ENCODE measurements around the gene PIK3CB. TPM values are rescaled to one million over a fixed set of nuclear protein-coding genes. Genes with fewer than 3 reads are reported as not detected.

The PIK3CB gene
- polyA plus RNA-seq, 3 donors = 14.1 to 33.6 (median 20.4) TPM

- intact Hi-C loops (cut with micrococcal nuclease) = no loop called here
- Histone ChIP-seq H3K36me3 (replicated peaks in 1 of 2; ENCODE audit: control insufficient read depth in 1 of 2, insufficient read depth in 2 of 2, low read length in 2 of 2) (no peaks in the 10 kb centered on the region), H2AFZ (ENCODE audit: insufficient read depth, low read depth, low read length, poor library complexity, severe bottlenecking) (no peak overlapping the region), H3K79me2 (ENCODE audit: insufficient read depth, low read length) (peaks cover 98% of the 10 kb centered on the region), H3K27me3 (ENCODE audit: control insufficient read depth in 2 of 2, insufficient read depth in 2 of 2, low read length in 2 of 2) (no peaks in the 10 kb centered on the region), H3K4me2 (replicated peaks; ENCODE audit: extremely low read depth, low read length, poor library complexity, severe bottlenecking) (no peak overlapping the region), H3K4me1 (ENCODE audit: control insufficient read depth in 1 of 2, insufficient read depth in 2 of 2, low read length in 2 of 2) (peaks cover 16 to 17% of the 10 kb centered on the region in 2 donors), H3K9me3 (replicated peaks in 1 of 2; ENCODE audit: control insufficient read depth in 1 of 2, insufficient read depth in 1 of 2, low read length in 2 of 2) (no peaks in the 10 kb centered on the region), H3K27ac (ENCODE audit: low read depth in 1 of 2, low read length in 2 of 2) (no peak overlapping the region), H4K20me1 (ENCODE audit: insufficient read depth, low read length) (peaks cover 68% of the 10 kb centered on the region), H3K4me3 (replicated peaks in 1 of 3; ENCODE audit: low read depth in 2 of 3, low read length in 3 of 3) (no peak overlapping the region), H3K9ac (ENCODE audit: insufficient read depth, low read length, poor library complexity, severe bottlenecking) (no peak overlapping the region)
- no peak for TF ChIP-seq CTCF (IDR thresholded peaks at IDR 0.05)
- no peaks in the 10 kb centered on the region for H3K9me3 Mint-ChIP-seq
- peak overlapping the region in 3 of 7 donors; percentile 30 to 82 (median 61) for H3K27ac Mint-ChIP-seq
- peaks cover 6 to 23% of the 10 kb centered on the region in 2 donors for H3K36me3 Mint-ChIP-seq
- no peak overlapping the region for H3K4me3 Mint-ChIP-seq
- H3K4me1 Mint-ChIP-seq = peaks cover 29% of the 10 kb centered on the region
- no peak for DNase-seq
- WGBS (ENCODE audit: insufficient coverage) = no CpG with 5 or more reads among the region's 2 CpGs
- H3K27me3 Mint-ChIP-seq (ENCODE audit: low read depth in 3 of 3) = peaks cover 0 to 3% (median 0%) of the 10 kb centered on the region in 3 donors
Observed at GRCh38 chr3:138812806-138813205, 21.9 kb downstream of the PIK3CB start.

GRCh38 chr3:138809500-138810256, 25.1 kb downstream of the PIK3CB start:
- Histone ChIP-seq H2AFZ (ENCODE audit: insufficient read depth, low read depth, low read length, poor library complexity, severe bottlenecking) (no peak overlapping the region), H3K9ac (ENCODE audit: insufficient read depth, low read length, poor library complexity, severe bottlenecking) (no peak overlapping the region), H3K4me3 (replicated peaks in 1 of 3; ENCODE audit: low read depth in 2 of 3, low read length in 3 of 3) (no peak overlapping the region), H3K9me3 (replicated peaks in 1 of 2; ENCODE audit: control insufficient read depth in 1 of 2, insufficient read depth in 1 of 2, low read length in 2 of 2) (no peaks in the 10 kb centered on the region), H3K4me2 (replicated peaks; ENCODE audit: extremely low read depth, low read length, poor library complexity, severe bottlenecking) (no peak overlapping the region), H3K36me3 (replicated peaks in 1 of 2; ENCODE audit: control insufficient read depth in 1 of 2, insufficient read depth in 2 of 2, low read length in 2 of 2) (no peaks in the 10 kb centered on the region), H3K4me1 (ENCODE audit: control insufficient read depth in 1 of 2, insufficient read depth in 2 of 2, low read length in 2 of 2) (peaks cover 22 to 27% of the 10 kb centered on the region in 2 donors), H3K27me3 (ENCODE audit: control insufficient read depth in 2 of 2, insufficient read depth in 2 of 2, low read length in 2 of 2) (no peaks in the 10 kb centered on the region), H3K79me2 (ENCODE audit: insufficient read depth, low read length) (peaks cover 100% of the 10 kb centered on the region), H3K27ac (ENCODE audit: low read depth in 1 of 2, low read length in 2 of 2) (peak overlapping the region in 1 of 2 donors; percentile 60), H4K20me1 (ENCODE audit: insufficient read depth, low read length) (peaks cover 70% of the 10 kb centered on the region)
- no peaks in the 10 kb centered on the region for H3K9me3 Mint-ChIP-seq
- peaks cover 0 to 3% (median 0%) of the 10 kb centered on the region in 3 donors for H3K27me3 Mint-ChIP-seq (ENCODE audit: low read depth in 3 of 3)
- WGBS (ENCODE audit: insufficient coverage) = 0% methylated on average over 2 of the region's 6 CpGs
- H3K4me1 Mint-ChIP-seq = peaks cover 30% of the 10 kb centered on the region
- H3K27ac Mint-ChIP-seq = peak overlapping the region in 6 of 7 donors; percentile 25 to 64 (median 49)
- intact Hi-C loops (cut with micrococcal nuclease) = no loop called here
- no peak for TF ChIP-seq CTCF (IDR thresholded peaks at IDR 0.05)
- peak in 1 of 3 donors; percentile 32 for DNase-seq
- no peak overlapping the region for H3K4me3 Mint-ChIP-seq
- H3K36me3 Mint-ChIP-seq = peaks cover 6 to 20% of the 10 kb centered on the region in 2 donors

Data from CD14-positive monocyte (primary cell).